Measurements from ENCODE around the gene BAHCC1.

Gene BAHCC1

DNA sequence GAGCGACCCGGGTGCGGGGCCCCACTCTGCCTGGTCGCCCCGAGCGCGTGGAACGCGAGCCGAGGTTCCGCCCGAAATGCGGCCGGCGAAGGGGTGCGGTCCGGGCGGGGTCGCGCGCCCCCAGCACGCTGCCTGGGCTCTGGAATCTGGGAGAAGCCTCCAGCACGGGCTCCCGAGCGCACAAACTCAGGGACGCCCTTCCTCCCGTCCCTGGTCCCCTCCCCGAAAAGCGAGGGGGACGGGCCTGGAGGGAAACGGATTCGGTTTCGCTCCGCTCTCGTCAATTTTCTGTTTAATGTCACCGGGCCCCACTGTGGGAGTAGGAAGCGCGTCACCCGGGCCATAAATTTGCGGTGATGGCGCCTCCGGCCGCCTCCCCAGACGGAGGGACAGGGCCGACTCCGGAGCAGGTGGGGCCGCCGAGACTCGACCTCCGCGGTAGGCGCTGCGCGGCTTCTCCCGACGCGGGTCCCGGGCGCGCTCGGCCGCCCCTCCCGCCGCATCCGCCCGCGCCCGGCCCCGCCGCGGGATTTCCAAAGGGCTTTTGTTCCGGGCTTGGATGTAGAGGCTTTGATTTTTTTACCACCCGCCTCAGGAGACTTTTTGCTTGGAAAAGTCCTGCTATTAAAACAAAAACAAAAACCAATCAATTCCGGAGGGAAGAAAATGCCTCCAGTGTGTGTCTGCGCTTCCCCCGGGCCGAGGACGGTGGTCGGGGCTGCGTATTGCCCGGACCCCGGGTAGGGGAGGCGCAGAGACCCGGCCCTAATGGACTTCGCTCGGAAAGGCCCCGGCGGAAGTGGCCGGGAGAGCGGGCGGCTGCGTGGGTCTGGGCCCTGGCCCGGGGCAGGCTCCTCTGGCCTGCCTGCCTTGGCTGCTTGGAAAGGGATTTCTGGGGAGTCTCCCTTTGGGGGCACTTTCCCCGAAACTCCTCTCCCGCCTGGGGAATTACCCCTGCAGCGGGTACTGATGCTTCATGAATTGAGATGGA, 7.9 kb upstream of the BAHCC1 start:
- H3K79me2 ChIP-seq (ENCODE audit: control insufficient read depth, low read length) = no peaks in the 10 kb centered on the region
- 0 out of 2 replicates have a peak, but pooled peaks cover 2% of the 10 kb centered on the region for H3K27me3 ChIP-seq (ENCODE audit: control insufficient read depth, low read length)
- peaks cover 2% of the 10 kb centered on the region; the same call in 1 of the 2 replicates for H4K20me1 ChIP-seq (ENCODE audit: control insufficient read depth, insufficient read depth, low read depth, low read length)
- H3K9me2 ChIP-seq (replicated peaks; ENCODE audit: control insufficient read depth, low read length) = no peaks in the 10 kb centered on the region
- H3K4me1 ChIP-seq (ENCODE audit: control insufficient read depth, low read length) = peaks cover 3% of the 10 kb centered on the region; the same call in 1 of the 2 replicates
- TF ChIP-seq, protein P1, sequence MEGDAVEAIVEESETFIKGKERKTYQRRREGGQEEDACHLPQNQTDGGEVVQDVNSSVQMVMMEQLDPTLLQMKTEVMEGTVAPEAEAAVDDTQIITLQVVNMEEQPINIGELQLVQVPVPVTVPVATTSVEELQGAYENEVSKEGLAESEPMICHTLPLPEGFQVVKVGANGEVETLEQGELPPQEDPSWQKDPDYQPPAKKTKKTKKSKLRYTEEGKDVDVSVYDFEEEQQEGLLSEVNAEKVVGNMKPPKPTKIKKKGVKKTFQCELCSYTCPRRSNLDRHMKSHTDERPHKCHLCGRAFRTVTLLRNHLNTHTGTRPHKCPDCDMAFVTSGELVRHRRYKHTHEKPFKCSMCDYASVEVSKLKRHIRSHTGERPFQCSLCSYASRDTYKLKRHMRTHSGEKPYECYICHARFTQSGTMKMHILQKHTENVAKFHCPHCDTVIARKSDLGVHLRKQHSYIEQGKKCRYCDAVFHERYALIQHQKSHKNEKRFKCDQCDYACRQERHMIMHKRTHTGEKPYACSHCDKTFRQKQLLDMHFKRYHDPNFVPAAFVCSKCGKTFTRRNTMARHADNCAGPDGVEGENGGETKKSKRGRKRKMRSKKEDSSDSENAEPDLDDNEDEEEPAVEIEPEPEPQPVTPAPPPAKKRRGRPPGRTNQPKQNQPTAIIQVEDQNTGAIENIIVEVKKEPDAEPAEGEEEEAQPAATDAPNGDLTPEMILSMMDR (IDR thresholded peaks at IDR 0.05; ENCODE audit: low read depth, low read length, poor library complexity, severe bottlenecking) = no peak
- no peak for TF ChIP-seq EZH2phosphoT487 (IDR thresholded peaks at IDR 0.05; ENCODE audit: borderline replicate concordance, low read length)
- H3K4me3 ChIP-seq (ENCODE audit: low read length) = no peak overlapping the region
- no peak overlapping the region for H3K4me2 ChIP-seq (ENCODE audit: low read length)
- no peaks in the 10 kb centered on the region for H3K36me3 ChIP-seq (ENCODE audit: control insufficient read depth, low read length)
- no peaks in the 10 kb centered on the region for H3K9me3 ChIP-seq (ENCODE audit: control insufficient read depth, insufficient read depth, low read length)
- no peaks in the 10 kb centered on the region for H3F3A ChIP-seq (ENCODE audit: control insufficient read depth, insufficient read depth)
- no peak overlapping the region for H3K27ac ChIP-seq (ENCODE audit: low read depth, low read length)

DNA sequence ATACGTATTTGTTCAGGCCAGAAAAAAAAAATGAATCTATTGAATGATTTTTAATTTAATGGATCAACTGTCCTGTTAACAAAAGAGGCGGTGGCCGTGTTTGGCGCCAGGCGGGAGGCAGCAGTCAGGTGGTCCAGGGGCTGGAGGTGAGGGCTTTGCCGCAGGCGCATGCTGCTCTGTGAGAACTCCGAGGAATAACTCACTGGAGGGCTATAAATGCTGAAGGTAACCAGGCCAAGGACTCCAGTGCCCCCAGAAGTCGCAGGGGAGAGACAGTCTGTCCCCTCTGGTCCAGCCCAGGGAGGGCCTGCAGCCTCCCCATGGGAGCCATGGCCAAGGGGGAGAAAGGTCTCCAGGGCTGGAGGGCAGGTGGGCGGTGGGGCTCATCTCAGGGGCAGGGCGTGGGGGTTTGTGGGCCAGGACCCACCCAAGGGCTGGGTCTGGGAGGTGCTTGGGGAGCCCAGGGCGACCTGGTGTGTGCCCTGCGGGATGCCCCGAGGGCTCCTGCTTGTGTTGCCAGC, 7.1 kb upstream of the BAHCC1 start:
- Histone ChIP-seq H3K9me2 (replicated peaks; ENCODE audit: control insufficient read depth, low read length) (no peaks in the 10 kb centered on the region), H3K4me3 (ENCODE audit: low read length) (no peak overlapping the region), H3K9me3 (ENCODE audit: control insufficient read depth, insufficient read depth, low read length) (no peaks in the 10 kb centered on the region), H3F3A (ENCODE audit: control insufficient read depth, insufficient read depth) (no peaks in the 10 kb centered on the region), H4K20me1 (ENCODE audit: control insufficient read depth, insufficient read depth, low read depth, low read length) (peaks cover 2% of the 10 kb centered on the region; the same call in 1 of the 2 replicates), H3K4me1 (ENCODE audit: control insufficient read depth, low read length) (peaks cover 10% of the 10 kb centered on the region), H3K27me3 (ENCODE audit: control insufficient read depth, low read length) (peaks cover 2% of the 10 kb centered on the region; the same call in 1 of the 2 replicates), H3K27ac (ENCODE audit: low read depth, low read length) (no peak overlapping the region), H3K79me2 (ENCODE audit: control insufficient read depth, low read length) (peaks cover 3% of the 10 kb centered on the region; the same call in 1 of the 2 replicates), H3K36me3 (ENCODE audit: control insufficient read depth, low read length) (no peaks in the 10 kb centered on the region), H3K4me2 (ENCODE audit: low read length) (no peak overlapping the region)
- TF ChIP-seq EZH2phosphoT487 (IDR thresholded peaks at IDR 0.05; ENCODE audit: borderline replicate concordance, low read length) = no peak
- TF ChIP-seq, protein P1 (IDR thresholded peaks at IDR 0.05; ENCODE audit: low read depth, low read length, poor library complexity, severe bottlenecking) = no peak

- no peak overlapping the region for H3K4me2 ChIP-seq (ENCODE audit: low read length)
- H3K9me2 ChIP-seq (replicated peaks; ENCODE audit: control insufficient read depth, low read length) = no peaks in the 10 kb centered on the region
- H4K20me1 ChIP-seq (ENCODE audit: control insufficient read depth, insufficient read depth, low read depth, low read length) = peaks cover 2% of the 10 kb centered on the region; the same call in 1 of the 2 replicates
- H3K4me3 ChIP-seq (ENCODE audit: low read length) = no peak overlapping the region
- peaks cover 2% of the 10 kb centered on the region; the same call in 1 of the 2 replicates for H3K27me3 ChIP-seq (ENCODE audit: control insufficient read depth, low read length)
- H3F3A ChIP-seq (ENCODE audit: control insufficient read depth, insufficient read depth) = no peaks in the 10 kb centered on the region
- no peaks in the 10 kb centered on the region for H3K36me3 ChIP-seq (ENCODE audit: control insufficient read depth, low read length)
- H3K79me2 ChIP-seq (ENCODE audit: control insufficient read depth, low read length) = peaks cover 5% of the 10 kb centered on the region; the same call in 1 of the 2 replicates
- H3K4me1 ChIP-seq (ENCODE audit: control insufficient read depth, low read length) = peaks cover 11% of the 10 kb centered on the region
- H3K27ac ChIP-seq (ENCODE audit: low read depth, low read length) = no peak overlapping the region
- no peaks in the 10 kb centered on the region for H3K9me3 ChIP-seq (ENCODE audit: control insufficient read depth, insufficient read depth, low read length)
- TF ChIP-seq, protein P1 (IDR thresholded peaks at IDR 0.05; ENCODE audit: low read depth, low read length, poor library complexity, severe bottlenecking) = no peak
Observed at GRCh38 chr17:81388612-81389367, 6.5 kb upstream of the BAHCC1 start.
